ENCODE measurements around the gene KRTAP12-3. TPM values are rescaled to one million over a fixed set of nuclear protein-coding genes. Genes with fewer than 3 reads are reported as not detected.
"Not testable (repeated sequence)": the region's sequence is repeated elsewhere in the genome, so short reads cannot be mapped to it uniquely, and the experiment has no call there.

The KRTAP12-3 gene
- polyA plus RNA-seq, 1 experiment: not detected

- no peaks in the 10 kb centered on the region for H3K36me3 ChIP-seq (ENCODE audit: control insufficient read depth, insufficient read depth, low read length)
- no peak overlapping the region for H3K4me3 ChIP-seq (ENCODE audit: low read depth, low read length)
- no peaks in the 10 kb centered on the region for H3K27me3 ChIP-seq (ENCODE audit: control insufficient read depth, insufficient read depth, low read length)
- ChIA-PET CTCF (no interaction called here), POLR2A (no interaction called here)
- TF ChIP-seq CTCF (IDR thresholded peaks at IDR 0.05; ENCODE audit: insufficient read depth, low read depth, low read length): no peak
- DNase-seq (ENCODE audit: low read depth): no peak
These were observed 1.3 kb downstream of the KRTAP12-3 start for GRCh38 chr21:44658913-44659595.

GRCh38 chr21:44661567-44661966, 3.8 kb downstream of the KRTAP12-3 start:
- H3K4me3 ChIP-seq (ENCODE audit: low read depth, low read length); POLR2A ChIA-PET; CTCF ChIA-PET; H3K27me3 ChIP-seq (ENCODE audit: control insufficient read depth, insufficient read depth, low read length); H3K36me3 ChIP-seq (ENCODE audit: control insufficient read depth, insufficient read depth, low read length); DNase-seq (ENCODE audit: low read depth): not testable (repeated sequence)

- no peaks in the 10 kb centered on the region; the same call in 1 of the 2 replicates for H3K27me3 ChIP-seq (ENCODE audit: control insufficient read depth, insufficient read depth, low read length)
- DNase-seq (ENCODE audit: low read depth): no peak
- ChIA-PET CTCF (interaction anchor here (0.6 kb wide), 1 partner anchor 19 kb away, joined by 3 read pairs; no protein-coding TSS in a partner anchor), POLR2A (no interaction called here)
- no peak for TF ChIP-seq CTCF (IDR thresholded peaks at IDR 0.05; ENCODE audit: insufficient read depth, low read depth, low read length)
- H3K36me3 ChIP-seq (ENCODE audit: control insufficient read depth, insufficient read depth, low read length): no peaks in the 10 kb centered on the region
- no peak overlapping the region for H3K4me3 ChIP-seq (ENCODE audit: low read depth, low read length)
These were observed 7.0 kb downstream of the KRTAP12-3 start for GRCh38 chr21:44664691-44665090.

- CTCF ChIA-PET: no interaction called here
These were observed 8.9 kb downstream of the KRTAP12-3 start, which contains the start of gene KRTAP12-2 for GRCh38 chr21:44666401-44667320. TSS of gene KRTAP12-2 (minus strand) at chr21:44666927. CDS start at chr21:44666886, 41 bp downstream.

GRCh38 chr21:44667612-44668011, 9.9 kb downstream of the KRTAP12-3 start:
- POLR2A ChIA-PET: no interaction called here
- CTCF ChIA-PET: no interaction called here

More at GRCh38 chr21:44666401-44667320, 8.9 kb downstream of the KRTAP12-3 start, which contains the start of gene KRTAP12-2:
- no peak for TF ChIP-seq CTCF (IDR thresholded peaks at IDR 0.05; ENCODE audit: insufficient read depth, low read depth, low read length)
- POLR2A ChIA-PET: no interaction called here
- no peak within 1 kb of the TSS for H3K4me3 ChIP-seq (ENCODE audit: low read depth, low read length)
- no peaks in the 10 kb centered on the region for H3K36me3 ChIP-seq (ENCODE audit: control insufficient read depth, insufficient read depth, low read length)
- no peaks in the 10 kb centered on the region; the same call in 1 of the 2 replicates for H3K27me3 ChIP-seq (ENCODE audit: control insufficient read depth, insufficient read depth, low read length)
- no peak for DNase-seq (ENCODE audit: low read depth)

More at GRCh38 chr21:44667612-44668011, 9.9 kb downstream of the KRTAP12-3 start:
- TF ChIP-seq CTCF (IDR thresholded peaks at IDR 0.05; ENCODE audit: insufficient read depth, low read depth, low read length): no peak
- DNase-seq (ENCODE audit: low read depth): no peak
- Histone ChIP-seq H3K36me3 (ENCODE audit: control insufficient read depth, insufficient read depth, low read length) (no peaks in the 10 kb centered on the region), H3K4me3 (ENCODE audit: low read depth, low read length) (no peak overlapping the region), H3K27me3 (ENCODE audit: control insufficient read depth, insufficient read depth, low read length) (no peaks in the 10 kb centered on the region; the same call in 1 of the 2 replicates)
